Tibial nerve (tissue), 4 donors: ENCODE data around the gene RILPL1. TPM values are rescaled to one million over a fixed set of nuclear protein-coding genes. Genes with fewer than 3 reads are reported as not detected.

Experiments
- DNase-seq, 2 donors: peaks; one replicate each; pipeline ENCODE4 v3.0.0-alpha.2; 2019; ENCODE audit warnings: low spot score in 2 of 2
- H3K27ac ChIP-seq, 4 donors: fragments of 200-600 bp; sonication (generic) in 3 of 4; one replicate each; pipeline ENCODE4 v1.5.1; 2017 to 2019; ENCODE audit warnings: mild to moderate bottlenecking in 1 of 4
- H3K27me3 ChIP-seq, 2 donors: fragments of 200-600 bp; sonication (generic) in 1 of 2; one replicate each; pipeline versions ENCODE4 v1.5.1 to v1.6.0; 2017 to 2019
- H3K36me3 ChIP-seq, 3 donors: fragments of 200-600 bp; sonication (generic); one replicate each; pipeline ENCODE4 v1.5.1; 2018 to 2019
- H3K4me1 ChIP-seq, 4 donors: fragments of 200-600 bp; sonication (generic) in 3 of 4; one replicate each; pipeline ENCODE4 v1.5.1; 2017 to 2019
- H3K4me3 ChIP-seq, 4 donors: fragments of 200-600 bp; sonication (generic) in 3 of 4; one replicate each; pipeline ENCODE4 v1.5.1; 2017 to 2019; ENCODE audit warnings: mild to moderate bottlenecking in 1 of 4, moderate library complexity in 1 of 4
- H3K9me3 ChIP-seq, 4 donors: fragments of 200-600 bp; sonication (generic) in 3 of 4; one replicate each; pipeline ENCODE4 v1.5.1; 2017 to 2019
- CTCF ChIP-seq, 5 experiments: fragments of 200-600 bp in 3 of 5; fragments of 450-650 bp in 2 of 5; sonication (generic) in 3 of 5; IDR thresholded peaks; one replicate each; pipeline ENCODE4 v1.5.1; 2016 to 2019; ENCODE audit warnings: antibody characterized with exemption in 5 of 5, mild to moderate bottlenecking in 3 of 5, moderate library complexity in 2 of 5
- EP300 ChIP-seq, 2 donors: sonication (generic); formaldehyde crosslinking; IDR thresholded peaks; one replicate each; pipeline ENCODE4 v1.6.1; 2017; ENCODE audit warnings: antibody characterized with exemption in 2 of 2, mild to moderate bottlenecking in 1 of 2
- POLR2A ChIP-seq, 2 donors: fragments of 450-650 bp; IDR thresholded peaks; one replicate each; pipeline ENCODE4 v1.6.1; 2017; ENCODE audit warnings: antibody characterized with exemption in 2 of 2, mild to moderate bottlenecking in 2 of 2, moderate library complexity in 2 of 2
- WGBS, 2 donors: methylation state at CpG; one replicate each; pipeline ENCODE4 v1.1.5; 2018; 5-methylcytosine and 5-hydroxymethylcytosine counted together
- total RNA-seq, 4 donors: library from RNA; depleted of rRNA; stranded (reverse); fragments of >200 nt; gene quantifications; one replicate each; pipeline ENCODE4 v1.1.0, GENCODE V29; 2016

RILPL1 gene
- total RNA-seq, 4 donors from 2014 or later: 11.8 to 24.3 (median 16.0) TPM

- DNase-seq: no peak
- no peaks in the 10 kb centered on the region for H3K9me3 ChIP-seq
- H3K4me3 ChIP-seq: no peak overlapping the region
- 93 to 96% methylated on average over 5 of the region's 5 CpGs for WGBS, 2 donors
- TF ChIP-seq POLR2A (IDR thresholded peaks at IDR 0.05) (no peak), EP300 (IDR thresholded peaks at IDR 0.05) (no peak), CTCF (IDR thresholded peaks at IDR 0.05) (no peak)
- H3K4me1 ChIP-seq: peaks cover 0 to 30% (median 23%) of the 10 kb centered on the region in 4 donors
- H3K36me3 ChIP-seq: peaks cover 0 to 34% (median 0%) of the 10 kb centered on the region in 3 donors
- no peaks in the 10 kb centered on the region for H3K27me3 ChIP-seq
- H3K27ac ChIP-seq: no peak overlapping the region
Observed at GRCh38 chr12:123528858-123529257, 4.7 kb downstream of the RILPL1 start.

- Histone ChIP-seq H3K4me3 (no peak overlapping the region), H3K27me3 (no peaks in the 10 kb centered on the region), H3K27ac (no peak overlapping the region), H3K4me1 (peaks cover 0 to 14% (median 7%) of the 10 kb centered on the region in 4 donors), H3K36me3 (peaks cover 0 to 57% (median 0%) of the 10 kb centered on the region in 3 donors), H3K9me3 (no peaks in the 10 kb centered on the region)
- TF ChIP-seq CTCF (IDR thresholded peaks at IDR 0.05) (no peak), POLR2A (IDR thresholded peaks at IDR 0.05) (no peak), EP300 (IDR thresholded peaks at IDR 0.05) (no peak)
- DNase-seq: no peak
- WGBS, 2 donors: 68% methylated on average over 7 of the region's 7 CpGs
Observed at GRCh38 chr12:123526542-123527080, 6.9 kb downstream of the RILPL1 start.

- Histone ChIP-seq H3K27me3 (no peaks in the 10 kb centered on the region), H3K4me3 (no peak overlapping the region), H3K9me3 (no peaks in the 10 kb centered on the region), H3K36me3 (peaks cover 0 to 76% (median 0%) of the 10 kb centered on the region in 3 donors), H3K4me1 (peaks cover 0 to 4% (median 0%) of the 10 kb centered on the region in 4 donors), H3K27ac (no peak overlapping the region)
- WGBS, 2 donors: 96 to 98% methylated on average over 7 of the region's 7 CpGs
- DNase-seq: no peak
- TF ChIP-seq POLR2A (IDR thresholded peaks at IDR 0.05): no peak
- TF ChIP-seq CTCF (IDR thresholded peaks at IDR 0.05): no peak
- no peak for TF ChIP-seq EP300 (IDR thresholded peaks at IDR 0.05)
Observed at GRCh38 chr12:123524378-123524777, 9.1 kb downstream of the RILPL1 start.

- WGBS, 2 donors: 80 to 89% methylated on average over 1 to 10 of the region's 10 CpGs
- Histone ChIP-seq H3K9me3 (no peaks in the 10 kb centered on the region), H3K4me3 (no peak overlapping the region), H3K27me3 (no peaks in the 10 kb centered on the region), H3K4me1 (peaks cover 0 to 7% (median 0%) of the 10 kb centered on the region in 4 donors), H3K36me3 (peaks cover 0 to 76% (median 0%) of the 10 kb centered on the region in 3 donors), H3K27ac (no peak overlapping the region)
- TF ChIP-seq CTCF (IDR thresholded peaks at IDR 0.05) (no peak), POLR2A (IDR thresholded peaks at IDR 0.05) (no peak)
- DNase-seq: no peak
Observed at GRCh38 chr12:123523518-123523917, 10.0 kb downstream of the RILPL1 start.

GRCh38 chr12:123522164-123522563 lies 11.4 kb downstream of the RILPL1 start:
- Histone ChIP-seq H3K36me3 (peaks cover 0 to 78% (median 0%) of the 10 kb centered on the region in 3 donors), H3K4me1 (peaks cover 0 to 7% (median 0%) of the 10 kb centered on the region in 4 donors), H3K9me3 (no peaks in the 10 kb centered on the region), H3K27ac (no peak overlapping the region), H3K27me3 (no peaks in the 10 kb centered on the region), H3K4me3 (no peak overlapping the region)
- no peak for DNase-seq
- TF ChIP-seq CTCF (IDR thresholded peaks at IDR 0.05) (no peak), POLR2A (IDR thresholded peaks at IDR 0.05) (no peak), EP300 (IDR thresholded peaks at IDR 0.05) (no peak)
- 92 to 95% methylated on average over 7 of the region's 7 CpGs for WGBS, 2 donors
